ENCODE data around the gene ZNF892.

GRCh38 chr2:95185197-95185596, 22.1 kb upstream of the ZNF892 start:
- TF ChIP-seq CTCF (IDR thresholded peaks at IDR 0.05) (no peak), POLR2A (IDR thresholded peaks at IDR 0.05) (no peak)
